ENCODE measurements around the gene SYNDIG1. TPM values are rescaled to one million over a fixed set of nuclear protein-coding genes. Genes with fewer than 3 reads are reported as not detected.

Gene SYNDIG1
- total and polyA plus RNA-seq, 2 of the 4 experiments (the other 2 are of a cell fraction): not detected

- Histone ChIP-seq H3K9me1 (ENCODE audit: insufficient read depth, low read length) (peaks cover 13% of the 10 kb centered on the region), H2AK5ac (ENCODE audit: low read depth, low read length) (no peak overlapping the region; the same call in 1 of the 2 replicates), H2BK5ac (ENCODE audit: low read depth, low read length, poor library complexity, severe bottlenecking) (no peak overlapping the region), H3K4me3 (ENCODE audit: insufficient read depth, low read depth, low read length) (no peak overlapping the region), H3K79me1 (ENCODE audit: low read depth in 1 of 2, low read length in 2 of 2) (no peaks in the 10 kb centered on the region), H3K14ac (replicated peaks; ENCODE audit: low read depth, low read length) (no peak overlapping the region), H3K9ac (ENCODE audit: low read depth, low read length) (no peak overlapping the region), H3K4me1 (ENCODE audit: control insufficient read depth, insufficient read depth, low read length) (peaks cover 17% of the 10 kb centered on the region), H2BK20ac (ENCODE audit: low read depth, low read length) (peak overlapping the region; percentile 57; the same call in 1 of the 2 replicates), H3K27me3 (ENCODE audit: control insufficient read depth, insufficient read depth, low read length) (0 out of 2 replicates have a peak, but pooled peaks cover 2% of the 10 kb centered on the region), H3K4me2 (ENCODE audit: low read depth, low read length) (no peak overlapping the region), H2AFZ (replicated peaks; ENCODE audit: low read length, poor library complexity) (no peak overlapping the region), H2AK9ac (replicated peaks; ENCODE audit: low read depth, low read length, poor library complexity) (peak overlapping the region; percentile 33), H2BK120ac (ENCODE audit: low read depth, low read length) (peak overlapping the region; percentile 30; the same call in 1 of the 2 replicates), H4K8ac (ENCODE audit: low read depth in 2 of 2, low read length in 2 of 2) (no peak overlapping the region), H4K5ac (ENCODE audit: low read depth, low read length) (no peak overlapping the region), H2BK15ac (ENCODE audit: low read depth, low read length) (no peak overlapping the region), H4K20me1 (ENCODE audit: insufficient read depth, low read length) (no peaks in the 10 kb centered on the region; the same call in 1 of the 2 replicates), H3K18ac (ENCODE audit: low read depth, low read length) (no peak overlapping the region; the same call in 1 of the 2 replicates), H3K27ac (ENCODE audit: insufficient read depth, low read length) (no peak overlapping the region), H3K56ac (ENCODE audit: extremely low read depth, insufficient read depth, low read length) (no peak overlapping the region), H3K36me3 (ENCODE audit: control insufficient read depth, insufficient read depth, low read length) (no peaks in the 10 kb centered on the region), H3K9me3 (ENCODE audit: control insufficient read depth, insufficient read depth, low read length) (no peaks in the 10 kb centered on the region), H4K91ac (ENCODE audit: insufficient read depth, low read depth, low read length) (0 out of 2 replicates have a peak overlapping the region, but pooled peaks have one; percentile 4), H3K23ac (ENCODE audit: low read depth, low read length) (no peak overlapping the region), H3K4ac (ENCODE audit: low read depth, low read length) (0 out of 2 replicates have a peak overlapping the region, but pooled peaks have one; percentile 7)
- ChIA-PET CTCF (no interaction called here), POLR2A (ENCODE audit: unreplicated experiment) (no interaction called here)
- DNase-seq: no peak
- no TSS peak for BruUV-seq (replicated peaks)
- dilution Hi-C loops (cut with HindIII; ENCODE audit: low sequenced_read_pairs, unreplicated experiment) (no loop called here), intact Hi-C loops (cut with micrococcal nuclease) (no loop called here), in situ Hi-C loops (cut with MboI; ENCODE audit: low sequenced_read_pairs) (no loop called here)
- no peak for ATAC-seq (ENCODE audit: low read depth)
- WGBS, 2 experiments (ENCODE audit: extremely low coverage in 2 of 2, insufficient read length in 1 of 2): 95% methylated on average over 3 of the region's 8 CpGs; no CpG with 5 or more reads in 1 of the 2 experiments
- TF ChIP-seq MXI1 (IDR thresholded peaks at IDR 0.05; ENCODE audit: borderline replicate concordance, low read depth, low read length) (no peak), MAFK (IDR thresholded peaks at IDR 0.05; ENCODE audit: low read depth, low read length) (no peak), RCOR1 (IDR thresholded peaks at IDR 0.05; ENCODE audit: insufficient replicate concordance, low read length) (no peak), MAZ (IDR thresholded peaks at IDR 0.05; ENCODE audit: borderline replicate concordance, low read depth, low read length) (no peak), NFE2L2 (IDR thresholded peaks at IDR 0.05; ENCODE audit: low read depth, low read length) (no peak), POLR2A (IDR thresholded peaks at IDR 0.05; ENCODE audit: low read depth, low read length) (no peak), RAD21 (IDR thresholded peaks at IDR 0.05; ENCODE audit: low read length) (no peak), ELK1 (IDR thresholded peaks at IDR 0.05; ENCODE audit: borderline replicate concordance, low read depth, low read length) (no peak), RFX5 (IDR thresholded peaks at IDR 0.05; ENCODE audit: low read depth, low read length) (no peak), BHLHE40 (IDR thresholded peaks at IDR 0.05; ENCODE audit: low read depth, low read length) (no peak), SMC3 (IDR thresholded peaks at IDR 0.05; ENCODE audit: low read depth, low read length) (no peak), CEBPB (IDR thresholded peaks at IDR 0.05; ENCODE audit: low read depth, low read length) (no peak), FOS (IDR thresholded peaks at IDR 0.05; ENCODE audit: low read depth, low read length) (no peak)
- TF ChIP-seq, protein P1, sequence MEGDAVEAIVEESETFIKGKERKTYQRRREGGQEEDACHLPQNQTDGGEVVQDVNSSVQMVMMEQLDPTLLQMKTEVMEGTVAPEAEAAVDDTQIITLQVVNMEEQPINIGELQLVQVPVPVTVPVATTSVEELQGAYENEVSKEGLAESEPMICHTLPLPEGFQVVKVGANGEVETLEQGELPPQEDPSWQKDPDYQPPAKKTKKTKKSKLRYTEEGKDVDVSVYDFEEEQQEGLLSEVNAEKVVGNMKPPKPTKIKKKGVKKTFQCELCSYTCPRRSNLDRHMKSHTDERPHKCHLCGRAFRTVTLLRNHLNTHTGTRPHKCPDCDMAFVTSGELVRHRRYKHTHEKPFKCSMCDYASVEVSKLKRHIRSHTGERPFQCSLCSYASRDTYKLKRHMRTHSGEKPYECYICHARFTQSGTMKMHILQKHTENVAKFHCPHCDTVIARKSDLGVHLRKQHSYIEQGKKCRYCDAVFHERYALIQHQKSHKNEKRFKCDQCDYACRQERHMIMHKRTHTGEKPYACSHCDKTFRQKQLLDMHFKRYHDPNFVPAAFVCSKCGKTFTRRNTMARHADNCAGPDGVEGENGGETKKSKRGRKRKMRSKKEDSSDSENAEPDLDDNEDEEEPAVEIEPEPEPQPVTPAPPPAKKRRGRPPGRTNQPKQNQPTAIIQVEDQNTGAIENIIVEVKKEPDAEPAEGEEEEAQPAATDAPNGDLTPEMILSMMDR (conservative IDR thresholded peaks at IDR 0.05; ENCODE audit: low read depth, low read length): no peak
- TF ChIP-seq, protein P2, sequence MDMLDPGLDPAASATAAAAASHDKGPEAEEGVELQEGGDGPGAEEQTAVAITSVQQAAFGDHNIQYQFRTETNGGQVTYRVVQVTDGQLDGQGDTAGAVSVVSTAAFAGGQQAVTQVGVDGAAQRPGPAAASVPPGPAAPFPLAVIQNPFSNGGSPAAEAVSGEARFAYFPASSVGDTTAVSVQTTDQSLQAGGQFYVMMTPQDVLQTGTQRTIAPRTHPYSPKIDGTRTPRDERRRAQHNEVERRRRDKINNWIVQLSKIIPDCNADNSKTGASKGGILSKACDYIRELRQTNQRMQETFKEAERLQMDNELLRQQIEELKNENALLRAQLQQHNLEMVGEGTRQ (IDR thresholded peaks at IDR 0.05; ENCODE audit: low read depth, low read length): no peak
Observed at GRCh38 chr20:24675651-24676352, 206.4 kb downstream of the SYNDIG1 start.

Data from IMR-90 (cell line).